GM13977 (cell line): ENCODE measurements around the gene SETD7.

Source experiments
- DNase-seq: peaks from one replicate; pipeline ENCODE4 v3.0.0; 2012; ENCODE audit warnings: low spot score
- in situ Hi-C: fragments of 300-500 bp; cut with MboI; formaldehyde crosslinking; loops from one replicate; pipeline ENCODE4 v1.12.0; 2022; ENCODE audit warnings: low sequenced_read_pairs, low pct_unique_long_range_greater_than_20kb, mixed read lengths, inconsistent platforms; ENCODE audit not compliant: unreplicated experiment
- TF ChIP-seq, protein P1 (sequence below): IDR thresholded peaks from 2 replicates; pipeline ENCODE4 v1.5.1; 2012; ENCODE audit warnings: mild to moderate bottlenecking, control low read depth; ENCODE audit not compliant: insufficient read depth; ENCODE audit errors: extremely low read depth, missing control alignments

SETD7 gene

GRCh38 chr4:139559089-139559479 lies 3.1 kb upstream of the SETD7 start:
- in situ Hi-C loops, result no loop called here
- no peak for DNase-seq
- TF ChIP-seq, protein P1, sequence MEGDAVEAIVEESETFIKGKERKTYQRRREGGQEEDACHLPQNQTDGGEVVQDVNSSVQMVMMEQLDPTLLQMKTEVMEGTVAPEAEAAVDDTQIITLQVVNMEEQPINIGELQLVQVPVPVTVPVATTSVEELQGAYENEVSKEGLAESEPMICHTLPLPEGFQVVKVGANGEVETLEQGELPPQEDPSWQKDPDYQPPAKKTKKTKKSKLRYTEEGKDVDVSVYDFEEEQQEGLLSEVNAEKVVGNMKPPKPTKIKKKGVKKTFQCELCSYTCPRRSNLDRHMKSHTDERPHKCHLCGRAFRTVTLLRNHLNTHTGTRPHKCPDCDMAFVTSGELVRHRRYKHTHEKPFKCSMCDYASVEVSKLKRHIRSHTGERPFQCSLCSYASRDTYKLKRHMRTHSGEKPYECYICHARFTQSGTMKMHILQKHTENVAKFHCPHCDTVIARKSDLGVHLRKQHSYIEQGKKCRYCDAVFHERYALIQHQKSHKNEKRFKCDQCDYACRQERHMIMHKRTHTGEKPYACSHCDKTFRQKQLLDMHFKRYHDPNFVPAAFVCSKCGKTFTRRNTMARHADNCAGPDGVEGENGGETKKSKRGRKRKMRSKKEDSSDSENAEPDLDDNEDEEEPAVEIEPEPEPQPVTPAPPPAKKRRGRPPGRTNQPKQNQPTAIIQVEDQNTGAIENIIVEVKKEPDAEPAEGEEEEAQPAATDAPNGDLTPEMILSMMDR, result no peak

GRCh38 chr4:139558235-139559088 lies 2.4 kb upstream of the SETD7 start:
- in situ Hi-C loops, result no loop called here
- TF ChIP-seq, protein P1, result no peak
- no peak for DNase-seq

DNA sequence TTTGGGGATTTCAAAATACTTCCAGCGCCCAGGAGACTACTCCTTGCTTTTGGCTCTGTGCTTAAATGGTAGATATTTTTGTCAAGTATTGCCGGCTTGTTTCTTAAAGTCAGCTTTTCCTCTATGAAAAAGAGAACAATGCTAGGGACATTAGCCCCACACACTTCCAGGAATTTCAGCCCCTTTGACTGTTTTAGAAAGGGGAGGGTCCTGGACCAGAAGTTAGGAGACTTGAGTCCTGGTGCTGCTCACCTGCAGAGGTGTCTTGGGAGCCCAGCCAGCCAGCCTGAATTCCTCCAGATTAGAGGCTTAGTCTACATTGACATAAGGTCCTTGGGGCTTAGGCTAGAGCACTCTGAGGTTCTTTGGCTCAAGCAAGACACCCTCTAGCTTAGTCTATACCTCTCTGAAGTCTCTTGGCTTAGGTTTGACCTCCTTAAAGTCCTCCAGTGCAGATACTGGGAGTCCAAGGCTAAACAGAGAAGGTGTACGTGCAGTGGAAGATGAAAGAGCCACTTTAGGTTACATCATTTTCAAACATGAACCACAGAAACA lies 1.6 kb upstream of the SETD7 start:
- TF ChIP-seq, protein P1, result no peak
- in situ Hi-C loops, result no loop called here
- no peak for DNase-seq

DNA sequence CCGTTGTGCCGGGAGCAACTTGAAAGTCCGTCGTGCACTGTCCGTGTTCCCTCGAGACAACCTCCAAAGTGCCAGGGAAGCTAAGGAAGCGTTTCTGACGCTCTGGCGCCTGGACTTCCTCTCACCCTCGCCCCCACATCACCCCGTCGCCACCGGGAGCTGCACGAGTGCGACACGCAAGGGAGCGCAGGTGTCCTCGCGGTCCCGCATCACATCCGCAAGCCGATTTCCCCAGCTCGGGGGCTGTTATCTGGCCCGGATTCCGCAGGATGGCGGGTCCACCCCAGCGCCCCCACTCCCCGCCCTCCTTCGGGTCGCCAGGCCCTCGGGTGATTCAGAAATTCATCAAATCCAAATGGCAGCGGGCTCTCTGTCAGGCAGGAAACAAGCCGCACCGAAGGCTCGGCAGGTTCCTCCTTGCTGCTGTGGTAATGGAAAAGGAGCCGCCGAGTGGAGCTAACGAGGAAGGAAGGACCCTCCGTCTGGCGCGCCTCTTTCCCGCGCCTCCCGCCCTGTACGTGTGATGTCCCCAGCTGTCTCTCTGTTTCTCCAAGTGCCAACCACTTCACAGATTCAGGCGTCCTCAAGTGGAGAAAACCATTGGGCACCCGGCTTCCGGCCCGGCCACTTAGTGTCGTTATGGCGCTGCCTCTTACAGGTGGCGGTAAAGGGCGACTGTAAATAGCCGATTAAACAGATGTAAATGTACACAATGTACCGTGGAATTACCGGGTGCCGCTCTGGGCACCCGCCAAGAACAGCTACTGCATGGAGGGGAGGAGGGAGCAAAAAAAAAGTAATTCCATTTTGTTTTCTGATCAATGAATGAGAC lies 921 bp upstream of the SETD7 start:
- in situ Hi-C loops, result no loop called here
- DNase-seq, result peak; percentile 36
- TF ChIP-seq, protein P1, result no peak

- no peak for DNase-seq
- in situ Hi-C loops, result no loop called here
- TF ChIP-seq, protein P1, result no peak
Measured at GRCh38 chr4:139555705-139556070, 331 bp downstream of the SETD7 start.

- TF ChIP-seq, protein P1, result no peak
- in situ Hi-C loops, result no loop called here
Measured at GRCh38 chr4:139554893-139555704, 920 bp downstream of the SETD7 start.

More at GRCh38 chr4:139554893-139555704, 920 bp downstream of the SETD7 start:
- peak; percentile 63 for DNase-seq
